Endothelial cell of umbilical vein (primary cell): ENCODE measurements around the gene CAPNS2. TPM values are rescaled to one million over a fixed set of nuclear protein-coding genes. Genes with fewer than 3 reads are reported as not detected.

Experiments
- BruUV-seq: library from RNA; stranded (reverse); fragments of 400-500 nt; replicated peaks from 2 replicates; lab custom pipeline; 2021; lab: Mats Ljungman, UMichigan
- CTCF ChIA-PET: fragments of 300-600, 350-600 bp; sonication (Branson Sonifier 250); formaldehyde crosslinking; loops from one replicate; lab custom pipeline; 2021; ENCODE audit warnings: antibody characterized with exemption, inconsistent platforms; lab: Charles Lee
- POLR2A ChIA-PET: fragments of 300-600, 350-600 bp; sonication (Branson Sonifier 250); formaldehyde crosslinking; loops from one replicate; lab custom pipeline; 2021; ENCODE audit warnings: antibody characterized with exemption, inconsistent platforms; lab: Charles Lee
- DNase-seq: peaks from one replicate; pipeline ENCODE4 v3.0.0-alpha.2; 2011; ENCODE audit warnings: low read depth, low spot score
- FAIRE-seq: peaks from 2 replicates; lab custom pipeline; 2011; peaks lifted over from hg19 to GRCh38; lab: Jason Lieb, UNC
- H2AFZ ChIP-seq: 2 replicates; pipeline ENCODE4 v1.6.0; 2012; ENCODE audit warnings: low read depth, low read length, control low read depth, inconsistent platforms
- H3K27ac ChIP-seq: 2 replicates; pipeline ENCODE4 v1.5.1; 2011; ENCODE audit warnings: low read depth, mild to moderate bottlenecking, control low read depth, low read length, moderate library complexity; ENCODE audit not compliant: insufficient read depth
- H3K27me3 ChIP-seq, 2 experiments: 2 replicates each; pipeline versions ENCODE4 v1.6.0 to v1.6.1; 2011; ENCODE audit warnings: low read length in 2 of 2, mixed read lengths in 1 of 2; ENCODE audit not compliant: control insufficient read depth in 2 of 2, insufficient read depth in 2 of 2
- H3K36me3 ChIP-seq, 2 experiments: 2 replicates in 1 of 2; 3 replicates in 1 of 2; pipeline ENCODE4 v1.5.1; 2011; ENCODE audit warnings: low read length in 2 of 2, mild to moderate bottlenecking in 1 of 2, moderate library complexity in 1 of 2; ENCODE audit not compliant: control insufficient read depth in 2 of 2, insufficient read depth in 2 of 2; ENCODE audit errors: extremely low read depth in 1 of 2
- H3K4me1 ChIP-seq: 3 replicates; pipeline ENCODE4 v1.5.1; 2011; ENCODE audit warnings: mild to moderate bottlenecking, low read length; ENCODE audit not compliant: control insufficient read depth, insufficient read depth; ENCODE audit errors: extremely low read depth
- H3K4me2 ChIP-seq: 2 replicates; pipeline ENCODE4 v1.6.1; 2011; ENCODE audit warnings: low read length, control low read depth, mixed read lengths; ENCODE audit not compliant: insufficient read depth
- H3K4me3 ChIP-seq, 3 experiments: fragments of 200-600 bp in 1 of 3; sonication (generic), shearing (Covaris generic) in 1 of 3; replicated peaks in 1 of 3; 2 replicates each; pipeline ENCODE4 v1.5.1; 2011 to 2016; ENCODE audit warnings: control low read depth in 3 of 3, low read length in 3 of 3, mild to moderate bottlenecking in 2 of 3, inconsistent platforms in 1 of 3, low read depth in 1 of 3, moderate library complexity in 1 of 3; ENCODE audit not compliant: insufficient read depth in 1 of 3
- H3K79me2 ChIP-seq: 2 replicates; pipeline ENCODE4 v1.6.0; 2012; ENCODE audit warnings: low read length, inconsistent platforms; ENCODE audit not compliant: control insufficient read depth, insufficient read depth
- H3K9ac ChIP-seq: replicated peaks from 2 replicates; pipeline ENCODE3; 2011; ENCODE audit warnings: low read length, control low read depth; ENCODE audit not compliant: insufficient read depth; ENCODE audit errors: extremely low read depth
- H3K9me1 ChIP-seq: replicated peaks from 3 replicates; pipeline ENCODE4 v1.6.0; 2011; ENCODE audit warnings: mild to moderate bottlenecking, low read length; ENCODE audit not compliant: control insufficient read depth, insufficient read depth; ENCODE audit errors: extremely low read depth
- H3K9me3 ChIP-seq: replicated peaks from 2 replicates; pipeline ENCODE4 v1.5.1; 2012; ENCODE audit warnings: low read length, inconsistent platforms; ENCODE audit not compliant: control insufficient read depth, insufficient read depth
- H4K20me1 ChIP-seq: replicated peaks from 2 replicates; pipeline ENCODE3; 2011; ENCODE audit warnings: mild to moderate bottlenecking, low read length; ENCODE audit not compliant: control insufficient read depth, insufficient read depth; ENCODE audit errors: extremely low read depth
- EZH2 ChIP-seq: IDR thresholded peaks from 2 replicates; pipeline ENCODE4 v1.6.1; 2012; ENCODE audit warnings: borderline replicate concordance, low read depth, mild to moderate bottlenecking, moderate library complexity, low read length, inconsistent platforms; ENCODE audit not compliant: severe bottlenecking
- FOS ChIP-seq: IDR thresholded peaks from 2 replicates; pipeline ENCODE4 v1.6.1; 2011; ENCODE audit warnings: mild to moderate bottlenecking, low read length, moderate library complexity, borderline replicate concordance; ENCODE audit not compliant: insufficient read depth
- GATA2 ChIP-seq: IDR thresholded peaks from 2 replicates; pipeline ENCODE4 v1.7.0; 2011; ENCODE audit warnings: low read depth, mild to moderate bottlenecking, moderate library complexity, mixed read lengths, low read length; ENCODE audit not compliant: insufficient read length, insufficient read depth
- JUN ChIP-seq: IDR thresholded peaks from 2 replicates; pipeline ENCODE4 v1.6.1; 2011; ENCODE audit warnings: borderline replicate concordance, low read depth; ENCODE audit not compliant: insufficient read length, insufficient read depth
- MYC ChIP-seq: IDR thresholded peaks from one replicate; pipeline ENCODE4 v1.6.1; 2011; ENCODE audit warnings: mild to moderate bottlenecking, low read depth, low read length
- POLR2A ChIP-seq: IDR thresholded peaks from 2 replicates; pipeline ENCODE4 v1.6.1; 2012; ENCODE audit warnings: low read depth, mild to moderate bottlenecking, control low read depth, low read length
- POLR2AphosphoS5 ChIP-seq: IDR thresholded peaks from 2 replicates; pipeline ENCODE4 v1.6.1; 2012; ENCODE audit warnings: low read depth, mild to moderate bottlenecking, control low read depth, low read length, moderate library complexity; ENCODE audit not compliant: insufficient read depth
- dilution Hi-C: fragments of 300-500 bp; cut with MboI; formaldehyde crosslinking; loops from one replicate; pipeline ENCODE4 v1.15.0; 2019; ENCODE audit warnings: low sequenced_read_pairs; ENCODE audit not compliant: extremely low pct_ligation_motif_present
- intact Hi-C: fragments of 100-400 bp; cut with micrococcal nuclease; formaldehyde crosslinking; loops from one replicate; pipeline ENCODE4 v1.10.0; 2022
- polyA plus RNA-seq, 4 experiments: library from polyadenylated mRNA; depleted of rRNA in 3 of 4; stranded (reverse) in 3 of 4; unstranded in 1 of 4; fragments of >200 nt; gene quantifications; 2 replicates each; pipeline versions ENCODE4 v1.2.1 to v1.2.3, GENCODE V29; 2011 to 2012; ENCODE audit warnings: missing spikeins in 1 of 4
- total RNA-seq: library from RNA; stranded (reverse); gene quantifications from 2 replicates; pipeline ENCODE4 v1.2.3, GENCODE V29; 2021
- TF ChIP-seq, protein P1 (sequence below): IDR thresholded peaks from 2 replicates; pipeline ENCODE4 v1.6.1; 2011; ENCODE audit not compliant: insufficient read depth, insufficient read length
- TF ChIP-seq, protein P2 (sequence below), 2 donors: IDR thresholded peaks; 1 replicate in 1 of 2; 2 replicates in 1 of 2; pipeline ENCODE4 v1.5.1; 2011; ENCODE audit warnings: low read length in 2 of 2, mild to moderate bottlenecking in 2 of 2, moderate library complexity in 2 of 2, control low read depth in 1 of 2, inconsistent platforms in 1 of 2, low read depth in 1 of 2; ENCODE audit not compliant: insufficient read depth in 1 of 2; ENCODE audit errors: extremely low read depth in 1 of 2

CAPNS2 gene
- total and polyA plus RNA-seq, 2 donors (not counting 3 experiments of a cell fraction or from before 2014, with no cell fraction given) = 1.4 to 3.2 TPM

DNA sequence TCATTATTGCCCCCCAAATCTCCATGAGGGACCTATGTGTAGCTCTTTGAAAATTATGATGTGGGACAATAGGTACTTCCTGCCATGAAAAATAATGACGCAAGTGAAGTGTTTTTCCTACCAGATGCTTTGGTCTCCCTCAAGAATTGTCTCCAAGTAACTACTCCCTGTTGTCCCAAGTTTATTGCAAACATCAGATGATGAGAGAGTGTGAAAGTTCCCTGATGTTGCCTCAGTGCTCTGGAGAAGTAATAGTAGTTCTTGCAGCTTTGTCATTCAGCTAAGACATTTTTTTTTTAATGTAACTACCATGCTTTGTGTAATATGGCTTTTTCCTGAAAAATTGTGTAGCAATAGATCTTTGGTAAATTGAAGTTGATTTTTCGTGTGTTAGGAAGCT lies 37.5 kb upstream of the CAPNS2 start:
- intact Hi-C loops = no loop called here
- no peak overlapping the region for H3K4me3 ChIP-seq
- peak overlapping the region; percentile 63 for H3K27ac ChIP-seq
- FAIRE-seq (no peak), DNase-seq (peak; percentile 62)
- dilution Hi-C loops = no loop called here
- CTCF ChIA-PET = interaction anchor here (0.6 to 5.4 kb wide), 8 partner anchors 8 to 64 kb away, joined by 3 to 29 read pairs (median 6); no protein-coding TSS in a partner anchor
- H3K9ac ChIP-seq = peak overlapping the region; percentile 24
- H3K36me3 ChIP-seq = peaks cover 8 to 24% of the 10 kb centered on the region in 2 experiments
- peaks cover 2% of the 10 kb centered on the region for H3K9me1 ChIP-seq
- no peaks in the 10 kb centered on the region for H4K20me1 ChIP-seq
- H3K4me2 ChIP-seq = no peak overlapping the region
- H3K9me3 ChIP-seq = no peaks in the 10 kb centered on the region
- H3K79me2 ChIP-seq = peaks cover 9% of the 10 kb centered on the region
- H3K27me3 ChIP-seq = no peaks in the 10 kb centered on the region
- no TSS peak for BruUV-seq
- POLR2A ChIA-PET = no interaction called here
- no peak overlapping the region for H2AFZ ChIP-seq
- TF ChIP-seq, protein P1, sequence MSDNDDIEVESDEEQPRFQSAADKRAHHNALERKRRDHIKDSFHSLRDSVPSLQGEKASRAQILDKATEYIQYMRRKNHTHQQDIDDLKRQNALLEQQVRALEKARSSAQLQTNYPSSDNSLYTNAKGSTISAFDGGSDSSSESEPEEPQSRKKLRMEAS = no peak
- TF ChIP-seq EZH2 (no peak), GATA2 (no peak), JUN (peak; percentile 40), POLR2A (no peak)
- peaks cover 38% of the 10 kb centered on the region for H3K4me1 ChIP-seq

DNA sequence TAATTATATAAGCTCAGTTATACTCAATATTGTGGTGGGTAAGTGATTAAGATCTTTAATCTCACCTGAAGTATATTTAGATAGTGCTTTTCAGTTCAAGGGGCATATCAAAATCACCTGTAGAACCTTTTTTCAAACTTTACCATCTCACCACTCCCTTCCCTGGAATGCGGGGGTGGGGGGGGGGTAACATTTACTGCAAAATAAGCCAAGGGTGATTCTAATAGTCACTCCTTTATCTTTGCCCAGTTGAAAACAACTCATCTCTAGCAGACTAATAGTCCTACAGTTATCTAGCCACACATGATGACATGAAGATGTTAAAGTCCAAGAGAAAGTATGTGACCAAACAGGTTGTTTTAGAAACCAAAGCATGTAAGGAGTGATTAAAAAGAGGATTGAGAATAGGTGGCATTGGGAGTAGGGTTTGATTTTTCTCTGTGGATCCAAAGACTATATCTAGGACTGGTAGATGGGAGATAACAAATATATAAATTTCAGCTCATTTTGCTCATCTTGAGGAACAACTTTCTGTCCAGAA lies 36.1 kb upstream of the CAPNS2 start:
- no peak for FAIRE-seq
- peaks cover 27% of the 10 kb centered on the region for H3K4me1 ChIP-seq
- H3K9me3 ChIP-seq = no peaks in the 10 kb centered on the region
- no peak for TF ChIP-seq JUN
- no peak for TF ChIP-seq MYC
- TF ChIP-seq, protein P1 = no peak
- no peak for TF ChIP-seq POLR2A
- no peak for TF ChIP-seq POLR2AphosphoS5
- no peak for TF ChIP-seq GATA2
- TF ChIP-seq FOS = no peak
- TF ChIP-seq EZH2 = no peak
- TF ChIP-seq, protein P2, sequence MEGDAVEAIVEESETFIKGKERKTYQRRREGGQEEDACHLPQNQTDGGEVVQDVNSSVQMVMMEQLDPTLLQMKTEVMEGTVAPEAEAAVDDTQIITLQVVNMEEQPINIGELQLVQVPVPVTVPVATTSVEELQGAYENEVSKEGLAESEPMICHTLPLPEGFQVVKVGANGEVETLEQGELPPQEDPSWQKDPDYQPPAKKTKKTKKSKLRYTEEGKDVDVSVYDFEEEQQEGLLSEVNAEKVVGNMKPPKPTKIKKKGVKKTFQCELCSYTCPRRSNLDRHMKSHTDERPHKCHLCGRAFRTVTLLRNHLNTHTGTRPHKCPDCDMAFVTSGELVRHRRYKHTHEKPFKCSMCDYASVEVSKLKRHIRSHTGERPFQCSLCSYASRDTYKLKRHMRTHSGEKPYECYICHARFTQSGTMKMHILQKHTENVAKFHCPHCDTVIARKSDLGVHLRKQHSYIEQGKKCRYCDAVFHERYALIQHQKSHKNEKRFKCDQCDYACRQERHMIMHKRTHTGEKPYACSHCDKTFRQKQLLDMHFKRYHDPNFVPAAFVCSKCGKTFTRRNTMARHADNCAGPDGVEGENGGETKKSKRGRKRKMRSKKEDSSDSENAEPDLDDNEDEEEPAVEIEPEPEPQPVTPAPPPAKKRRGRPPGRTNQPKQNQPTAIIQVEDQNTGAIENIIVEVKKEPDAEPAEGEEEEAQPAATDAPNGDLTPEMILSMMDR (IDR thresholded peaks at IDR 0.05; ENCODE audit: extremely low read depth in 1 of 2, insufficient read depth in 1 of 2, low read depth in 1 of 2, low read length in 2 of 2) = no peak
- no peaks in the 10 kb centered on the region for H3K9me1 ChIP-seq
- H3K79me2 ChIP-seq = no peaks in the 10 kb centered on the region
- ChIA-PET POLR2A (no interaction called here), CTCF (interaction anchor here (0.5 to 1.6 kb wide), 2 partner anchors 65 to 67 kb away, joined by 3 read pairs; no protein-coding TSS in a partner anchor)
- no peak overlapping the region for H3K4me2 ChIP-seq
- no peak overlapping the region for H3K4me3 ChIP-seq
- no peaks in the 10 kb centered on the region for H4K20me1 ChIP-seq
- intact Hi-C loops (no loop called here), dilution Hi-C loops (no loop called here)
- BruUV-seq = no TSS peak
- H2AFZ ChIP-seq = no peak overlapping the region
- no peak overlapping the region for H3K9ac ChIP-seq
- DNase-seq = no peak
- H3K36me3 ChIP-seq = peaks cover 8 to 34% of the 10 kb centered on the region in 2 experiments
- H3K27ac ChIP-seq = no peak overlapping the region
- H3K27me3 ChIP-seq = no peaks in the 10 kb centered on the region
